ENCODE measurements around the gene LAG3.

Gene LAG3

GRCh38 chr12:6772726-6773589, 638 bp downstream of the LAG3 start:
- DNase-seq (ENCODE audit: low spot score): no peak

DNA sequence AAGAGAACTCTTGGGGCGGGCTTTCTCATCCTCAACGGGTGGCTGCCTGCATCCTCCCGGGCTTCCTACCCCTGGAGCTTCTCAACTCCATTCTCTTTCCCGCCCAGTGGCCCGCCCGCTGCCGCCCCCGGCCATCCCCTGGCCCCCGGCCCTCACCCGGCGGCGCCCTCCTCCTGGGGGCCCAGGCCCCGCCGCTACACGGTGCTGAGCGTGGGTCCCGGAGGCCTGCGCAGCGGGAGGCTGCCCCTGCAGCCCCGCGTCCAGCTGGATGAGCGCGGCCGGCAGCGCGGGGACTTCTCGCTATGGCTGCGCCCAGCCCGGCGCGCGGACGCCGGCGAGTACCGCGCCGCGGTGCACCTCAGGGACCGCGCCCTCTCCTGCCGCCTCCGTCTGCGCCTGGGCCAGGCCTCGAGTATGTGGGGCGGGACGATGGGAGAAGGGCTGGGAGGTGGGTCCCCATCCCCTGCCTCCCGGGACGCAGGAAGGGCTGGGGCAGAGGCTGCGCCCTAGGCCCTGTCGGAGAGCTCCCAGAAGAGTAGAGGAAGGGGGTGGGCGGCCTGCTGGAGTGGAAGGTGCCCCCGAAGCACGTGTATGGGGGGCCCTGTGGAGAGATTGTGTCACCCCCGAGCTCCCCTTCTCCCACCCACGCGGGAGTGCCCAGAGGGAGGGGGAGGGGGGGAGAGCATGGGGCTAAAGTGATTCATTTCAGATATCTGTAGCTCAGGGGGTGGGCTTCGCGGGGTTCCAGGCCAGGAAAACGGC, 1.5 kb downstream of the LAG3 start:
- DNase-seq (ENCODE audit: low spot score): no peak

DNA sequence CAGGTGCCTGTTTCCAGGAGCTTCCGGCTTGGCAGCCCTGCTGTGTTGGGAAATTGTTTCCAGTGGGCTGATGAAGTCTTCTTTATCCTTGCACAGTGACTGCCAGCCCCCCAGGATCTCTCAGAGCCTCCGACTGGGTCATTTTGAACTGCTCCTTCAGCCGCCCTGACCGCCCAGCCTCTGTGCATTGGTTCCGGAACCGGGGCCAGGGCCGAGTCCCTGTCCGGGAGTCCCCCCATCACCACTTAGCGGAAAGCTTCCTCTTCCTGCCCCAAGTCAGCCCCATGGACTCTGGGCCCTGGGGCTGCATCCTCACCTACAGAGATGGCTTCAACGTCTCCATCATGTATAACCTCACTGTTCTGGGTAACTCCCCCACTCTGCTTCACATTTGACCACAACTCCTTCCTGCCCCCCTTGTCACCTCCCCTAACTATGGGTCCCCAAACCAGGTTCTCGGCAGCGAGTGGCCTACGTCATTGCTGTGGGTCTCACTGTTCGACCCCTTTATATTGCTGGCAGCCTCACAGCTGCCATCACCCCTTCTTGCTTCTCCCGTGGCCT, 2.3 kb downstream of the LAG3 start:
- no peak for DNase-seq (ENCODE audit: low spot score)

DNA sequence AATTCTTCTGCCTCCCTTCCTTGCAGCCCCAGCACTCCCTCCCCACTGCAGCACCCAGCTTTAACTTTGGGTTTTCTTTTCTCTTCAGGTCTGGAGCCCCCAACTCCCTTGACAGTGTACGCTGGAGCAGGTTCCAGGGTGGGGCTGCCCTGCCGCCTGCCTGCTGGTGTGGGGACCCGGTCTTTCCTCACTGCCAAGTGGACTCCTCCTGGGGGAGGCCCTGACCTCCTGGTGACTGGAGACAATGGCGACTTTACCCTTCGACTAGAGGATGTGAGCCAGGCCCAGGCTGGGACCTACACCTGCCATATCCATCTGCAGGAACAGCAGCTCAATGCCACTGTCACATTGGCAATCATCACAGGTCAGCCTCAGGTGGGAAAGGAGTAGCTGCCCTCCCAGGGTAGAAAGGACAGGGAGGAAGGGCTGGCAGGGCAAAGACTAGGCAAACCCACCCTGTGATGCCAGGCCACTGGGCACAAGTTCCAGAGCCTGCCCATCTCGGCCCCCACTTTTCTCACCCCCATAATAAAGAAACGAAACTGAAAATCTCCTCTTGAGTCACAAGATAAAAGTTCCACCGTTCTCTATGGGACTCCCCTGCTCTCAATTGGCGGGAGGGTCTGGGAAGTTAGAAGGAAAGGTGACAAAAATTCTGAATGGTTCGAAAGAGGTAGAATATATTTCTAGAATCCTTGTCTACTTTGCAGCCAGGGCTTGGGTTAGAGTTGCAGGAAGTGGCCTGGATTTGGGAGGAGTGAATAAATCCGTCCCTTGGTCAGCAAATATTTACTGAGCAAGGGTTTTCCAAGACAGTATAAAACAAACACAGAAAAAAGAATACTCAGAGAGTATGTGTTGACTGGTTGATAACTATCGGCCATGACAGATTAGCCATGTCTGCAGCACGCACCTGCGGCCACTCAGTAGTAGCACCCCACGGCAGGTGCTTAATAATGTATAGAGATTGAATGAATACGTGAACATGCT, 3.2 kb downstream of the LAG3 start:
- DNase-seq (ENCODE audit: low spot score): no peak

- DNase-seq (ENCODE audit: low spot score): no peak
Observed at GRCh38 chr12:6777386-6777785, 5.1 kb downstream of the LAG3 start.

GRCh38 chr12:6778217-6778573, 5.9 kb downstream of the LAG3 start:
- DNase-seq (ENCODE audit: low spot score): no peak

DNA sequence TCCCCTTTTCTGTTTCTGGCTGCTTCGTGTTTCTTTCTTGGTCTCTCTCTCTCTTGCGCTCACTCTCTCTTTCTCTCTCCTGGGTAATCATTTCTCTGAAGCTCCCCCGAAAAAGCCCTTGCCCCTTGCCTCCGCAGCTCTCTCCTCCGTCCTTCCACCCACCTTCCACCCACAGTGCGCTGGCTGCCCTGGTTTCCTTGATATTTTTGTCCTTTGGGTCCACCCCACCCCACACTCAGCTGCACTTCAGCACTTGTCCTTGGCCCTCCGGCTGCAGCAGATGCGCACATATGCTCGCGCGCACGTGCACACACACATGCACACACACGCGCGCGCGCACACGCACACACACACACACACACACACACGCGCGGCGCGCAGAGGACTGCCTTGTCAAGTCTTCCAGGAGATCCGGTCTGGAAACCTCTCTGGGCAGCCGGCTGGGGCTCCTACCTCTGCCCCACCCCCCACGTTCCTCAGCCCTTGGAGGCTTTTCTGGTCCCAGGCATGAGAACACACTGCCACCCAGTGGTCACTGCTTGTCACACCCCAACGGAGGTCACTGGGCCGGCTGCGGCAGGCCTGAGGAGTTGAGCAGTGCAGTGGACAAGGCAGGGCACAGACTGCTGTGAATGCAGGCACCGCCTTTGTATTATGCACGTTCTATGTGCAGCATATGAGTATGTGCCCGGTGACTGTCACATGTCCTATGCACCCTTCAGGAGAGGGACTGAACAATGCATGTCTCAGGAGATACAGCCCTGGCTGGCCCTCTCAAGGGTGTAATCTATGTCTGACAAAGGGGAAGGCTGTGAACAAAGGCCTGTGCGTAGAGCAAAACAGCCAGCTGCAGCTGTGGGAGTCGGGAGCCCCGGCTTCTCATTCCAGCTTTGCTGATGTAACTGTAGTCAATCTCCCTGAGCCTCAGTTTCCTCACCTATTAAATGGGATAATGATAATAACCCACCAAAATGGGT, 6.5 kb downstream of the LAG3 start:
- peak; percentile 95 for DNase-seq (ENCODE audit: low spot score)

DNA sequence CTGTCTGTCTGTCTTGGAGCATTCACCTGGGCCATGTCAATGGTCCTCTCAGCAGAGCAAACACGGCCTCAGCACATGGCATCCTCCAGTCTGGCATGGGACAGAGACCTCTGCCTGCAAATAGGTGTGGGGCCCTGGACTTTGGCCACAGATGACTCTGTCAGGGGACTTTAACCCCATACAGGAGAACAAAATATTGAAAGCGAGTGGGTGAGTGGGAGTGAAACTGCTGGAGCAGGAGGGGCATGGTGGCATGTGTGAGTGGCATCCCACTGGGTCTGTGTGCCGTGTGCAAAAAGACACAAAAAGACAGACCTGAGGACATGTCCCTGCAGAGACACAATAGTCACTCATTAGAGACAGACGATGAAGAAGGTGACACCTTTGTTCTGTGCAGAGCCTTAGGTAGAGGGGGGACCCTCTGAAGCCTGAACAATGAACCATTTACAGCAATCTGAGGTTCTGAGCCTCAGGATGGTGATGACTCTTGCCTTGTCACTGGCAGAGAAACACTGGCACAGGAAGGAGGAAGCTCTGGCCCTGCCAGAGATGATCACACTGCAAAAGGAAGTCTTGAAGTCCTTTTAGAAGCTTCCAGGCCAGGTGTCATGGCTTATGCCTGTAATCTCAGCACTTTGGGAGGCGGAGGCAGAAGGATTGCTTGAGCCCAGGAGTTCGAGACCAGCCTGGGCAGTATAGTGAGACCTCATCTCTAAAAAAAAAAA, 7.5 kb downstream of the LAG3 start:
- peak; percentile 52 for DNase-seq (ENCODE audit: low spot score)

GRCh38 chr12:6780573-6780972, 8.3 kb downstream of the LAG3 start:
- no peak for DNase-seq (ENCODE audit: low spot score)

DNA sequence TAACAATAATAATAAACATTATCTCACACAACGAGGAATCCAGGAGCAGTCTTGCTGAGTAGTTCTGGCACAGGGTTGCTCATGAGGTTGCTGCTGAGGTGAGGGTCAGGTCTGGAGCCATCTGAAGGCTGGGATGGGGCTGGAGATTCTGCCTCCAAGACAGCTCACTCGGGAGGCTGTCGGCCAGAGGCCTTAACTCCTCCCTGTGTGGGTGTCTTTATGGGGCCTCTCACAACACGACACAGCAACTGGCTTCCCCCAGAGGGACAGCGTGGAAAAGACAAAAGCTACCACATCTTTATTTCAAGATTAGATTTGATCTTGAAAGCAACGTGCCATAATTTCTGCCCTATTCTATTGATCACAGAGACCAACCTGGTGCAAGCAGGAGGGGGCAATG, 9.8 kb downstream of the LAG3 start:
- no peak for DNase-seq (ENCODE audit: low spot score)

GRCh38 chr12:6782850-6783566, 10.7 kb downstream of the LAG3 start:
- no peak for DNase-seq (ENCODE audit: low spot score)

GRCh38 chr12:6783828-6784227, 11.5 kb downstream of the LAG3 start:
- no peak for DNase-seq (ENCODE audit: low spot score)

DNA sequence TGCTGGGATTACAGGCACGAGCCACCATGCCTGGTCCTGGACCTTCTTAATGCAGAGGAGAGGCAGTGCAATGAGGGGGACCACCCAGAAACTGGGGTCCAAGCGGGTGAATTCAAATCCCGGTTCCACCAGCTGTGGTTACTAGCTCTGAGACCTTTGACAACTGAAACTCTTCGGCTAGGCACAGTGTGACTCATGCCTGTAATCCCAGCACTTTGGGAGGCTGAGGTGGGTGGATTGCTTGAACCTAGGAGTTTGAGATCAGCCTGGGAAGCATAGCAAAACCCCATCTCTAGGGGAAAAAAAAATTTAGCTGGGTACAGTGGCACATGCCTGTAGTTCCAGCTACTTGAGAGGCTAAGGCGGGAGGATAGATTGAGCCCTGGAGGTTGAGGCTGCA, 12.0 kb downstream of the LAG3 start:
- no peak for DNase-seq (ENCODE audit: low spot score)

DNA sequence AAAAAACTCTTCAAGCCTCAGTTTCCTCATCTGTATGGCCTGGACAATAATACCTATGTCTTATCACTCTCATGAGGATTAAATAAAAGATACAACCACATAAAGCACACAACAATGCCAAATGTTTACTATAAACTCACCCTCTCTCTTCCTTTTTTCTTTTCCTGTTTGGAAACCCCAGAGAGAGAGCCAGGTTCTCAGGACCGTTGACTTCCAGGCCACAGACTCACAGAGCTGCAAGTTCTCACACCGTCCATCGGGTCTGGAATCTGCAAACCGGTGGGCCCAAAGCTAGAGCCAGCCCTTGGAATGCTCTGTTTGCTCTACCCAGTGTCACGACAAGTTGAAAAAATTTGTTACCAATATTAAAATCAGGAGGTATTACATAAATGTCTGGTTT, 12.4 kb downstream of the LAG3 start:
- no peak for DNase-seq (ENCODE audit: low spot score)

GRCh38 chr12:6786416-6787094, 14.2 kb downstream of the LAG3 start:
- no peak for DNase-seq (ENCODE audit: low spot score)

DNA sequence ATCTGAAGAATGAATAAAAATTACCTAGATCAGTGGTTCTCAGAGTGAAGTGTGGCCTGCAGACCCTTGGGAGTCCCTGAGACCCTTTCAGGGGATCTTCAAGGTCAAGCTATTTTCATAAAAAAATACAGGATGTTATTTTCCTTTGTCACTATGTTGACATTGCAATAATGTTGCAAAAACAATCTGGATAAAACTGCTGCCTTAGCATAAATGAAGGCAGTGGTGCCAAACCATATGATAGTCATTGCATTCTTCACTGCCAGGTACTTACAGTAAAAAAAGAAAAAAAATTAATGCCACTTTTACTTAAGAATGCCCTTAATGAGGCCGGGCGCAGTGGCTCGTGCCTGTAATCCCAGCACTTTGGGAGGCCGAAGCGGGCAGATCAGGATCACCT, 15.0 kb downstream of the LAG3 start:
- DNase-seq (ENCODE audit: low spot score): no peak

- peak; percentile 55 for DNase-seq (ENCODE audit: low spot score)
Observed at GRCh38 chr12:6788972-6789924, 16.9 kb downstream of the LAG3 start, which contains the start of gene CD4. Gene CD4 (plus strand): TSS chr12:6789528. CDS start chr12:6800139, 10,611 bp downstream.
